HL-60 (cell line): ENCODE data around the gene MMAB.

Source experiments
- CTCF ChIP-seq: IDR thresholded peaks from one replicate; pipeline ENCODE4 v1.5.1; 2011; ENCODE audit warnings: low read length, control low read depth, inconsistent platforms; ENCODE audit not compliant: insufficient read depth
- GABPA ChIP-seq: IDR thresholded peaks from 2 replicates; pipeline ENCODE4 v1.6.1; 2012; ENCODE audit warnings: low read depth
- POLR2AphosphoS5 ChIP-seq: IDR thresholded peaks from 2 replicates; pipeline ENCODE4 v1.6.1; 2012; ENCODE audit warnings: low read depth
- REST ChIP-seq: IDR thresholded peaks from 2 replicates; pipeline ENCODE4 v1.6.1; 2012; ENCODE audit warnings: low read depth; ENCODE audit not compliant: insufficient replicate concordance
- SPI1 ChIP-seq: IDR thresholded peaks from 2 replicates; pipeline ENCODE4 v1.6.1; 2012; ENCODE audit warnings: low read depth, mild to moderate bottlenecking, borderline replicate concordance

DNA sequence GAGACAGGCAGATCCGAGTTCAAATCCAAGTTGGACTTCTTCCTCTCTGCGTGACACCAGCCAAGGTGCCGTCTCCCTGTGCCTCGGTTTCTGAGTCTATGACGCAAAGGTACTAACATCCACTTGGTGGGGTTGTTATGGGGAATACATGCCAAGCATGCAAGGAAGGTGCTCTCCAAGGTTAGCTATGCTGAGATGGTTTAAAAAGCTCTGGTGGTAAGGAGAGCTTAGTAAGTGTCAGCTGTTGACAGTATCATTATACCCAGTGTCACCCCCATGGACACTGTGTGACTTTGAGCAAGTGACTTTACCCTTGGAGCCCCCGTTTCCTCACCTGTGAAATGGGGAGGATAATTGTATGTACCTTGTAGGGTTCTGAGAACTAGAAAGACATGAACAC, 22.2 kb downstream of the MMAB start:
- TF ChIP-seq CTCF (no peak), POLR2AphosphoS5 (no peak), REST (peak; percentile 35), GABPA (no peak), SPI1 (no peak)
